Hepatocyte (in vitro differentiated cells): ENCODE data around the gene RNF152.

Experiments used
- EZH2phosphoT487 ChIP-seq: fragments of 200-600 bp; sonication (generic); IDR thresholded peaks from one replicate; pipeline ENCODE4 v1.6.1; 2018; ENCODE audit warnings: antibody characterized with exemption, mild to moderate bottlenecking, low read depth, moderate library complexity; ENCODE audit not compliant: unreplicated experiment, severe bottlenecking
- TF ChIP-seq, protein P1 (sequence below): fragments of 200-600 bp; sonication (generic); IDR thresholded peaks from 2 replicates; pipeline ENCODE4 v1.5.1; 2016; ENCODE audit warnings: antibody characterized with exemption, mild to moderate bottlenecking; ENCODE audit not compliant: poor library complexity

DNA sequence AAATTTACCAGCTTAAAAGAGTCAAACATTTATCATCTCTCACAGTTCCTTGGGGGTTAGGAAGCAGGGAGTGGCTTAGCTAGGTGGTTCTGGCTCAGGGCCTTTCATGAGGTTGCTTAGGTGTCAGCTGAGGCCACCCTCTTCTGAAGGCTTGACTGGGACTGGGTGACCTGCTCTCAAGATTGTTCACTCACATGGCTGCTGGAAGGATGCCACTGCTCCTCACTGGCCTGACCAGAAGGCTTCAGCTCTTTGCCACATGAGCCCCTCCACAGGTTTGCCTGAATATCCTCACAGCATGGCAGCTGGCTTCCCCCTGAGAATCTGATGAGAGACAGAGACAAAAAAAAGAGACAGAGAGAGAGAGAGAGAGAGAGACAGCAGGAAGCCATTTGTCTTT, 17.3 kb upstream of the RNF152 start:
- TF ChIP-seq, protein P1, sequence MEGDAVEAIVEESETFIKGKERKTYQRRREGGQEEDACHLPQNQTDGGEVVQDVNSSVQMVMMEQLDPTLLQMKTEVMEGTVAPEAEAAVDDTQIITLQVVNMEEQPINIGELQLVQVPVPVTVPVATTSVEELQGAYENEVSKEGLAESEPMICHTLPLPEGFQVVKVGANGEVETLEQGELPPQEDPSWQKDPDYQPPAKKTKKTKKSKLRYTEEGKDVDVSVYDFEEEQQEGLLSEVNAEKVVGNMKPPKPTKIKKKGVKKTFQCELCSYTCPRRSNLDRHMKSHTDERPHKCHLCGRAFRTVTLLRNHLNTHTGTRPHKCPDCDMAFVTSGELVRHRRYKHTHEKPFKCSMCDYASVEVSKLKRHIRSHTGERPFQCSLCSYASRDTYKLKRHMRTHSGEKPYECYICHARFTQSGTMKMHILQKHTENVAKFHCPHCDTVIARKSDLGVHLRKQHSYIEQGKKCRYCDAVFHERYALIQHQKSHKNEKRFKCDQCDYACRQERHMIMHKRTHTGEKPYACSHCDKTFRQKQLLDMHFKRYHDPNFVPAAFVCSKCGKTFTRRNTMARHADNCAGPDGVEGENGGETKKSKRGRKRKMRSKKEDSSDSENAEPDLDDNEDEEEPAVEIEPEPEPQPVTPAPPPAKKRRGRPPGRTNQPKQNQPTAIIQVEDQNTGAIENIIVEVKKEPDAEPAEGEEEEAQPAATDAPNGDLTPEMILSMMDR = no peak
- TF ChIP-seq EZH2phosphoT487 = no peak
